GM18499 (cell line): Measurements from ENCODE around the gene ANKMY1.

Experiments used
- ATAC-seq: cut with Tn5 transposase; IDR thresholded peaks from one replicate; pipeline ENCODE4 v1.9.1; 2021; ENCODE audit warnings: moderate number of reproducible peaks; ENCODE audit not compliant: insufficient read depth, unreplicated experiment

ANKMY1 gene

DNA sequence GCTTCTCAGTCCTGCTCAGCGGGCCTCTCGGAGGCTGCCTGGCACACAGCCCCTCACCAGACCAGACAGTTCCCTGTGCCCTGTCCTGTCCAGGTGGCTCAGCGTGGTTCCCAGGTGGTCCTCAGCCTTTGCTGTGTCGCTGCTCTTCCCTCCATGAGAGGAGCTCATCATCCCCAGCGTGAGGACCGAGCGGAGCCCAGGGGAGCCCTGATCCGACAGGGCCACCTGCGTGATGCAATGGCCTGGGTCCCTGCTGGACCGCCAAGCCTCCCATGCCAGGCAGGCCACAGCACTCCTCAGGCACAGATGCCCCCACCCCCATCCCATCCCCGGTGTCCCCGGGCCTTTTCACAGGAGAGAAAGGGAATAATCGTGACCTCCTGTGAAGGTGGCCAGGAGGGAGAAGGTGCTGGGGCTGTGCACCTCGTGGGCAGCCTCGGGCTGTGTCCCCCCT is 118.1 kb downstream of the ANKMY1 start:
- no peak for ATAC-seq

DNA sequence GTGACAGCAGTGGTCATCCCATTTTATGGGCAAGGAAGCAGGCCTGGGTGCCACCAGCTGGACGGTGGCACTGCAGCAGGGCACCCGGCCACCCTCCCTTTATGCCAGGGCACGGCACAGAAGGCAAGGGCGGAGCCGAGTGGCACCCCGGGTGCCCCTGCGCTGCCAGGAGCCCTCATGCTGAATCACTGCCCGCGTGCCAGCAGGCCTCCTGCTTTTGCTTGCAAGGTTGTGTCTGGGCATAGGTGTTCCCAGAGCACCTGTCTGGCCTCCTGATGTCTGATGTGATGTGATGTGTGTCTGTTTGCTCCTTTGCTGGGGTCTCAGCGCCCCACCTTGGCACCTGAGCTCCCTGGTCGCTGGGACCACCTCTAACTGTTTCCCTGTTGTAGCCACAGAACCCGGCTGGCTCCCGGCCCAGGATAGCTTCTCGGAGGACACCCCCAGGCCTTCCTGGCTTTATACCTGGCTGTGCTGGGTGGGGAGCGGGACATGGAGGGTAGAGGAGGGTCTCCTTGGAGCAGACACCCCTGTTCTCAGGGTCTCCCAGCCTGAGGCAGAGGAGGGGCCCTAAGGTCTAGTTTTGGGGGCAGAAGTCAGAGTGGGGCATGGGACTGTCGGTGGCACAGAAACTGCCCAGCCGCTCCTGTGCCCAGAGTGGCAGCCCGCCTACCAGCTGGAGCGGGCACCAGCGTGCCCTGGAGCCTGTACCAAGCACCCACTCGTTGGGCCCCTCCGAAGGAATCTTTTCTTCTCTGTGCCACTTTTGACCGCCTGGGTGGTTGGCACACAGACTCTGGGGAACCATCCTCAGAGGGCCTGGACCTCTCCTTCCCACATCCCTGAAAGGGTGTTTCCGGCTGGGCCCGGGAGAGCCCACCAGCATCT is 118.7 kb downstream of the ANKMY1 start:
- ATAC-seq: no peak

DNA sequence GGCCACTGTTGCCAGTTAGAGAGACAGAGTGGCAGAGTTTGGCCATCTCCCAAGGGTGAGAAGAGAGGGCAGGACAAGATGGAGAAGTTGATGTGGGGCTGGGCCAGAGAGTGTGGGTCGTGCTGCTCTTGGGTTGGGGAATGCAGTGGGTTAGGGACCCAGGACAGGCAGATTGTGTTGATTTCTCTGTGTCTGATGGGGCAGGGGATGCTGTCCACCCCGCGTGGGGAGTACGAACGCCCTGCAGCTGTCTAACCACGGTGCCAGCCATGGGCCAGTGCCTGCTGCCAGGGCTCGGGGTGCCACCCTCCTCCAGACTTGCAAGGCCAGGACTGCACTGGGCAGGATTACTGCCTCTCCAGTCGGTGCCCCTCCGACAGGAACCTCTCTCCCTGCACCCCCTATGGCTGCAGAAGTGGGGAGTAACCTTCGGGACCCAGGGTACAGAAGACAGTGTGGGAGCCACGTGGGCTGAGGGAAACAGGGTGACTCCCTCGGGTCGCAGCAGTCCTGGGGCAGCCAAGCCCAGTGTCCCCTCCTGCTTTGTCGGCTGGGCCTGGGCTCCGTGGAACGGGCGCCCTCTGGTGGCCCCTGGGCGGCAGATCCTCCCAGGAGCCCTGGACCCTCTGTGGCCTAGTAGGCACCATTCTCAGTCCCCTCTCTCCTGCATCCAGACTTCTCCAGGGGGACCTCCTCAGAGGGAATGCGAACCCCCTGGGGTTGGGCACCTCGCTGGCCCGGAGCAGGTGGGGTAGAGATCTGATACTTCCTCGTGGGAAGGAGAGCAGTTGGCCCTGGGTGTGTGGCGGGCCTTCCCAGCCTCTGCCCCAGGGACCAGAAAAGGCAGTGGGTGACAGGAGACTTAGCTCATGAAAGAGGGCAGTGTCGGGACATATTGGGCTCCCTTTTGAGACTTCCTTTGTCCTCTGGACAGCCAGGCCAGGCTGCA is 119.7 kb downstream of the ANKMY1 start:
- no peak for ATAC-seq

DNA sequence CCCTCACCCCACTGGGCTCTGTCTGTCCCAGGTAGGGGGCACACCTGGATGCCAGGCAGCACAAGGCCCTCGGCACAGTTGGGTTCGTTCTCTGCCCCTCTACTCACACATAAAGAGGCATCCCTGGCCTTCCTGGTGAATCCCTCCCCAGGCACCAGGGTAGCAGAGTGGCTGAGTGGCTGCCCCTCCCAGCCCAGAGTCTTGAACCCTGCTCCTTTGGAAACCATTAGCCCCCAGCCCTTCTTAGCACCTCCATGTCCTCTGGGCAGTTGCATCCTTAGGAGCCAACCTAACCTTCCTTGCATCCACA is 120.3 kb downstream of the ANKMY1 start:
- ATAC-seq: no peak

DNA sequence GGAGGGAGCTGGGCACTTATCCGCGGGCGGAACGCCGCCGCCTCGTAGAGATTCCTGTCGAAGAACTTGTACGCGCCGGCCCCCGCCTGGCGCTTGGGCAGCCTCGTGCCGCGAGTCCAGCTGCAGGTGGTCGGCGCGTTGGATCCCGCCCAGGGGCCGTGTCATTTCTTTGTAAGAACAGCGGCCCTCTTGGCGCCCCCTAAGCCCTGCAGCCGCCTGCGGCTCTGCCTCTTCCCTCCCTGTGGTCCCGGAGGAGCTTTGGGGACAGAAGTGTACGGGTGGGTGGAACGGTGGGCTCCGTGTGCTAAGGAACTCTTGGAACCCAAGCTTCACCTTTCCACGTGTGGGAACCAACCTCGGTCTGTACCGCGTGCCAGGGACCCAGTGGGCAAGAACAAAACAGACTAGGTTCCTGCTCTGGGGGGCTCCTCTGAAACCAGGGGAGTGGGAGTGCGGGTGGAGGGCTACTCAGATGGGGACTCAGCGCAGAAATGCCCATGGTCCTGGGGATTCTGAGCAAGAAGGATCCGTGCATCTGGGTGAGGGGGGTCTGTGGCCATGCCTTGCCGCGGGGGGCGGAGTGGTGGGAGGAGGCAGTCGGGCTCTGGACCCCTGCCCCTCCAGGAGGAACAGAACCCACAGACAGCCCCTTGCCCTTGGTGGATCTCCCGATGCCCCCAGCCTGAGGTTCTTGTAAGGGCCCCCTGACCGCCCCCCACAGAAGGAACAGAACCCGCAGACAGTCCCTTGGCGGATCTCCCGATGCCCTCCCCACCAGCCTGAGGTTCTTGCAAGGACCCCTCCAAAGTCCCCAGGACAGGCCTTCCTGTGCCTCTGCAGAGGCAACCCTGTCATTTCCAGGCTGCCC is 120.9 kb downstream of the ANKMY1 start:
- ATAC-seq: no peak

DNA sequence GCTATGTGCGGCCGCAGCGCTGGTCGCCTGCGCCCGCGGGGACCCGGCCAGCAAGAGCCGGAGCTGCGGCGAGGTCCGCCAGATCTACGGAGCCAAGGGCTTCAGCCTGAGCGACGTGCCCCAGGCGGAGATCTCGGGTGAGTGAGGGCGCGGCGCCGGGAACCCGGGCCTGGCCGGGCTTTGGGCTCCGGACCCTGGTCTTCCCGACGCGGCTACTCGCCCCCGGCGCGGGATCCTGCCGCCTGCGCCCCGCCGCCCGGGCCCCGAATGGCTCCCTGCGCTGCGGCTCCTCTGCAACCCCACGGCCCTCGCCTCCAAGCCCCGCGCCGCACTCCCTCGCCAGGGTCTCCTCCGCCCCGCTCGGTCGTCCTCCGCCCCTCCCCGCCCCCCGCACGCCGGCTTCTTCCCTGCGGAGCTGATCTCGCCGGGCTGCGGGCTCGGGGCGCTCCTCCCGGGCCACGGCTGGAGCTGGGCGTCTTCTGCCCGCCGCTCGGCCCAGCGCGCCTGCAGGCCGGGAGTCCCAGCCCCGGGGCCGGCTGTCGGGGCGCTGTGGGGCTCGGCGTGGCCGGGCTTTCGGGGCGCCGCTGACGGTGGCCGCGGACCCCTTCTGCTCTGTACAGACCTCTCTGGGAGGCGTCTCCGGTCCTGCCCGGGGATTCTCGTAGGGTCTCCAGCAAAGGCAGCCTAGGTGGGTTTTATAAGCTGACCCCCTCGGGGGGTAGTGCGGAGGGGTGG is 121.7 kb downstream of the ANKMY1 start:
- no peak for ATAC-seq

DNA sequence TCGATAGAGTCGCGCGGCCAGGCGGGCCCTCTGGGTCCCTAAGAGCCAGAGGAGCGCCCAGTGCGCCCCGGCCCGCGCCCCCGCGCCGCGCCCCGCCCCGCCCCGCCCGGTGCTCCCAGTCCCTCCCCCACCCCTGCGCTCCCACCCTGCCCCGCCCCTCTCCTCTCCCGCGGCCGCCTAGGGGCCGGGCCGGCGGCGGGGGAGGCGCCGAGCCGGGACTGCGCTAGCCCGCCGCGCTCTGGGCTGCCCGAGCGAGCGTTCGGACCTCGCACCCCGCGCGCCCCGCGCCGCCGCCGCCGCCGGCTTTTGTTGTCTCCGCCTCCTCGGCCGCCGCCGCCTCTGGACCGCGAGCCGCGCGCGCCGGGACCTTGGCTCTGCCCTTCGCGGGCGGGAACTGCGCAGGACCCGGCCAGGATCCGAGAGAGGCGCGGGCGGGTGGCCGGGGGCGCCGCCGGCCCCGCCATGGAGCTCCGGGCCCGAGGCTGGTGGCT is 122.3 kb downstream of the ANKMY1 start, which contains the start of gene GPC1:
Gene GPC1, plus strand, starts transcription at position 207 of the 491 bp plus-strand sequence. Its CDS starts 256 bp downstream, at position 463.
- no peak for ATAC-seq

DNA sequence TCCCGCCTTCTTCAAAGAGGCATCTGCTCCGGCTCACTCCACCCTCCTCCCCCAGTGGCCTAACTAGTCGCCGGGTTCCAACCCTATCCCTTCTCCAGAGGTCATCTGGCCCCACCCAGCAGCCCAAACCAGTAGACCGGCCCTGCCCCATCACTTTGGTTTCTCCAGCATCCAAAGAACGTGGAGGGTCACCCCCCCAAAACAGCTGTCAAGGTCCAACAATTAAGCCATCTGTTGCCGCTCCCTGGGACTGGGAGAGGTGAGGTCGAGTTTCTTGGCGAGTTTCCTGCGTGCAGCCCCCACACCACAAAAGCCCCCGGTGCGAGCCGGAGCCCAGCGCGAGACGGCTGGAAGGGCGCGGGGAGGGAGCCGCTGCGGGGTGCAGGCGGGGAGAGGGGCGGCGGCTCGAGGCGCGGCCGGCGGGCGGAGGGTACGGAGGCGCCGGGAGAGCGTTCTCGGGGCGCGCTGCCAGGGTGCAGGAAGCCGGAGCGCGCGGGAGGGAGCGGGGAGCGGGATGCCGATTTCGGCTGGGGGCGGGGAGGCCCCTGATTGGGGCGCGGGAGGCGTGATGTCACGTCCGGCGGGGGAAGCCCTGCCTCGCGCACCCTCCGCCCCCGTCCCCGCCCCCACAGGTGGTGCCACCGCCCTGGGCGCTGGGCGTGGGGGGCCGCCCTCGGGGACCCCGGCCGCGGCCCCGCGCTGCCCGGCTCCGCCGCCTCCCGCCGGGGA is 122.9 kb downstream of the ANKMY1 start:
- no peak for ATAC-seq

DNA sequence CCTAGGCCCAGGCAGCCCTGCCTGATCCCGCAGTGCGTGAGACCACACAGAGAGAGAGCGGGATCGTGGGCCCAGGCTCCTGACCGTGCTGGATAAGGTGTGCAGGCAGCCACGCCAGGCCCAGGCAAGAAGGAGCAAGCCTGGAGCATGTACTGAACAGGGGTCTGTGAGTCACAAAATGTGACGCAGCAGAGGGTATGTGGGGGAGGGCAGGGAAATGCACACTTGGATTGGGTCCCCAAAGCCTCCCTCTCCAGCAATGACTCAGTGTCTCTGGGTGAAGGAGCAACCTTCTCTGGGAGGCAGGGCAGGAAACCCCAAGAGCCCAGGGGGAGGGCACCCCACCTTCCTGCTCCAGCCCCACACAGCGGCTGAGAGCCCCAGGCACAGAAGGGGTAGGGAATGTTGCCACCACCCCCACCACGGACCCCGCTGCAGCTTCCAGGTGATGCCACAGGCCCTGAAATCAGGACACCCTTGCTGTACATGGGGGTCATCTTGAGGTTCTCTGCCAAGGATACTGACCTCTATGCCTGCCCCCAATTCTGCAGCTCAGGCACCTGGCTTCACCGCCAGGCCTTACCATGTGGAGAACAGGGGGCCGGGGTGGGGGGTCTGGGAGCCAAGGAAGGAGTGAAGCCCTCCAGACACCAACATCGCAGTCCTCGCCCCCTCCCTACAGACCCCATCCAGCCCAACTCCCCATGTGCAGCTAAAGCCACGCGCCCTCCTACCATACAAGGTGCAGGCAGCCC is 123.6 kb downstream of the ANKMY1 start:
- ATAC-seq: no peak

DNA sequence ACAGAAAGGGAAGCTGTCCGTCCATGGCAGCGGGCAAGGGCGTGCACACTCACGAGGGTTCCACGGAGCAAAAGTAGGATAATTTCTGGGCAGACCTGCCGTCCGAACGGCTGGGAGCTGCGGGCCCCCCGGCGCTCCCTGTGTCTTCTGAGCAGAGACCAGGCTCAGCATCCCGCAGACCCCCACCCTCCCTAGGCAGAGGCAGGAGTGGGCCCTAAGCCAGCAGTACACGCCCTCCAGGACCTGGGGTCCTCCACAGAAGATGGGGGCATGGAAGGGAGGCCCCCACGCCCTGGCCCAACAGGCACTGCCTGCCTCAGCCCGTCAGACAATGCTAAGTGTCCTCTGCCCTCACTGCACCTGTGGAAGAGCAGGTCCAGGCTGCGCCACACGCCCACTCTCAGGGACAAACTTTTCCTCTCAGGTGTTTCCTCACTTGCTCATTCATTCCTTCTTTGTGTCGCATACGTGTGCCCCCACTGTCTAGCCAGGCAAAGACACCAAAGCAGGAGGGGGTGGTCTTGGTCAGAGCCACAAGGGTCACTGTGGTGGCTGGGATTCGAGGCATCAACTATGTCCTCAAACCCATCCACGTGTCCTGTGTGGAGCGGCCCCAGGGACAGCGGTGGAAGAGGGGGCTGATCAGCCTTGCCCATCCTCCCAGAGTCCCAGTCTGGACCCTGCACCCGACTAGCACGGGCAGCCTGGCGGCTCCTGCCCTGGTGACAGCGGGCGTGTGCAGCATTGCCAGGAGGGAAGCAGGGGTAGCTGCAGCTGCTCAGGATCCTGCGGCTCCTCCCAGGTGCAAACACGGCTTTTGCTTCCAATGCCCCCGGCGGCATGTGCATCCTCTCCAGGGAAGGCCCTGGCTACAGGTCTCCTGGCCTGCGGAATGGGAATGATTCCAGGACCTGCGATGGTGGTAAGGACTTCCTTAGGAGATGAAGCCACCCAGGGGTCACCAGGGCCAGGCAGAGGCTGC is 124.7 kb downstream of the ANKMY1 start:
- ATAC-seq: no peak

DNA sequence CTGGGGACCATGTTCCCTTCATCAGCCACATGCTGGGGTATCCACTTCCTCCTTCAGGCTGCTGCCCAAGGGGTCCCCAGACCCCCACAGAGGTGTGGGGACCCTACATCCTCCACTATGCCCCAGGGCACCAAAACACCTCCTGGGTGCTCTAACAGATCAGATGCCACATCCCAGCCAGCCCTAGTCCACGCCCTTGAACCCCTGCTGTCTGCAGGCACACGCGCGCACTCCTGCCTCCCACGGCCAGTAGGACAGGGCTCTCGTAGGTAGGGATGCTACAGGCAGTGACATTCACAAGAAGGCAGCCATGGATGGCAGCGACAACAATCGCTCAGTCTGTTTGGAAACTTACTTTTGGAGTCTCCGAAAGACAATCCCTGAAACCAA is 125.4 kb downstream of the ANKMY1 start:
- ATAC-seq: no peak

DNA sequence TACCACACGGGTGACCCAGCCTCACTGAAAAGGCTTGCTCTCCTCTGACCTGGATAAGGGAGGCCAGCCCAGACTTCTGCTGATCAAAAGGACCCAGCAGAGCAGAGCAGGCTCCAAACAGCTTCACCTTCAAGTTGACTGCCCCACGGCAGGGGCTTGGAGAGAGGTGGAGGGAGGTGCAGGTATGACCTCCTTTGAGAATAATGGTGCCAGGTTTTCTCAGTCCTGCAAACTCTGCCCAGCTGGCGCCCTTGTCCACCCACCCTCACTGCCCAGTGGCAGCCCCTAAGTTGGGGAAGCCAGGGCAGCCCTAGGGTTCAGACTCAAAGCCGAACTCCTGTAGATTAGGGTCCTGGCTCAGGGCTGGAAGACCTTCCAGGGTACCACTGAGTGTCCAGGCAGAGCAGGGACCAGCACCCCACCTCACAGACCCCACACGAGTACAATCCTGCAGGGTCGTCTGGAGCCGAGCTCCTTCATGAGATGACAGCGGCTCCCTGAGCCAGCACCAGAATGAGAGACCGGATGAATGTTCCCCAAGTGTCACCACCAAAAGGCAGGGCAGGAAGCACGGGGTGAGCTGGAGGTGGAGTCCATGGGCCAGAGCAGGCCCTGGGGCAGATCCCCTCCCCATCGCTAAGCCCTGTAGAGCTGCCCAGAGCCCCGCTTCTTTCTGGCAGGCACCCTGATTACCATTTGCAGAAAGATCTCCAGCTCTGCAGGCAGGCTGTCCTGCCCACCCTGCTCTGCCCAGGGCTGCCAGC is 125.9 kb downstream of the ANKMY1 start:
- no peak for ATAC-seq

DNA sequence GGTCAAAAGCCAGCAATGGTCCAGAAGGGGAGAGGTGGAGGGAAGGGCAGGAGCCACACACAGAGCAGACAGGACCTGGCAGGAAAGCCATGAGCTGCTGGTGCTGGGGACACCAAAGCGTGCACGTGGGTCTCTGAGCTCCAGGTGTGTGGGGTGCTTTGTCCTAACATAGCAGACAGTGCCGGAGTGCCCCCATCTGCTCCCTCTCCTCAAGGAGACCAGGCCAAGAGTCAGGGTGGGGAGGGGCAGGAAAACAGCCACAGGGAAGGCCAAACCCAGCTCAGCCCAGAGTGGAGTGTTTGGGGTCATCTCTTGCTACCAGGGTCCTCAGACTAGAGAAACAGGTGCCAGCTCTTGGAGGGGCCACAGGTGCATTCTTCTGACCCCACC is 126.5 kb downstream of the ANKMY1 start:
- no peak for ATAC-seq

DNA sequence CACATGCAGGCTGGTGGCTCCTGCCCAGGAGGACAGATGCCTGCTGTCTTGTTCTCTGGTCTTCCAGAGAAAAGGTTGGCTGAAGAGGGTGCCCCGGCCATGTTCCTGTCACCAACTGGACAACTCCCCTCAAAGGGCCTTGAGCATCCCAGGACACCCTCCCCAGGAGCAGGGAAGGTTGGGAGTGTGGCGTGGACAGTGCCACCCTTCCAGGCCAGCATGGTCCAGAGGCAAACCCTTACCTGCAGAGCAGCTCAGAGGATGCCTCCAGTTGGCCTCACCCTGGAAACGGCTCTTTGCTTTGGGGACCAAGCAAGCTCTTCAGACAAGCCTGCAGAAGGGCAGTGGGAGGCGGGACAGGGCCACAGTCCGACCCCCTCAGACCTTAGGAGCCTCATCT is 127.2 kb downstream of the ANKMY1 start:
- ATAC-seq: no peak

DNA sequence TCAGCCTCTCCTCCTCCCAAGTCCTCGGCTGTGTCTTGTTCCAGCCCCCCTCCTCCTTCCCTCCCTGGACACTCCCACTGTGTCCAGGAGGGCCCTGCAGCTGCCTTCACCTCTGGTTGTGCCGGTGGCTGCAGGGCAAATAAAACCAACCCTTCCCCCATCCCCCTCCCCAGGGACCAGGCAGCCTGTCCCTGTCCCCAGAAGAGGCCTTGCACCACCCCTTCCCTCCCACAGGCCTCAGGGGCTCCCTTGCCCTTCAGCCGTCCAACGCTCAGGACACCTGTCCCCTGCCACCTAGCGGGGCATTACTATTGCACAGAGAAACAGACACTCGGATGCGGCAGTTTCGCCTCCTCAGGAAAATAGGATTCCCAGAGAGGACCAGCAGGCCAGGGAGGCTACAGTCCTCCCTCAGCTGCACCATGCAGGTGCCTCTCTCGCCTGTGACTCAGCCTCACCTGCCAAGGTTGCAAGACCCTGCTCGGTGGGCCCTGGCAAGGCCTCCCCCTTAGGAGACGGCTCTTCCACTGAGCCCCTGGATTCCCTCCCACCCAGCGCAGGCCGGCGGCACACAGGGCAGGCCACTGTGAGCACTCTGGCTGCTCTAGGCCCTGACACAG is 127.8 kb downstream of the ANKMY1 start:
- ATAC-seq: no peak
